K562 (cell line): Measurements from ENCODE around the gene TMEM14C.

Source experiments
- CTBP1 ChIP-seq: fragments of 450-650 bp; IDR thresholded peaks from 2 replicates; pipeline ENCODE4 v1.6.1; 2016; ENCODE audit warnings: borderline replicate concordance
- MXI1 ChIP-seq: IDR thresholded peaks from 2 replicates; pipeline ENCODE4 v1.6.1; 2011; ENCODE audit warnings: low read depth, mild to moderate bottlenecking, improper control_type of control experiment, low read length
- PHF20 ChIP-seq: fragments of 450-650 bp; IDR thresholded peaks from 2 replicates; pipeline ENCODE4 v1.6.1; 2018; ENCODE audit not compliant: partially characterized antibody
- POLR2A ChIP-seq: fragments of 450-650 bp; conservative IDR thresholded peaks from 2 replicates; pipeline ENCODE4 v1.6.1; 2016
- RHOXF2B ChIP-seq: fragments of 250-450 bp; sonication (Bioruptor Pico); conservative IDR thresholded peaks from 2 replicates; pipeline ENCODE4 v1.5.1; 2021
- SMARCB1 ChIP-seq: IDR thresholded peaks from 2 replicates; pipeline ENCODE4 v1.6.1; 2011; ENCODE audit warnings: improper control_type of control experiment, low read depth; ENCODE audit not compliant: insufficient read length
- TEAD2 ChIP-seq: fragments of 450-650 bp; IDR thresholded peaks from 2 replicates; pipeline ENCODE4 v1.6.1; 2016; ENCODE audit warnings: missing genetic modification characterization, control low read depth, missing compliant biosample characterization
- TF ChIP-seq, protein P1 (sequence below), 3 experiments: IDR thresholded peaks in 2 of 3; conservative IDR thresholded peaks in 1 of 3; 2 replicates each; pipeline ENCODE4 v1.5.1; 2011 to 2012; ENCODE audit warnings: low read length in 3 of 3, mild to moderate bottlenecking in 3 of 3, control low read depth in 2 of 3, improper control_type of control experiment in 1 of 3, inconsistent platforms in 1 of 3, low read depth in 1 of 3, mixed read lengths in 1 of 3, moderate library complexity in 1 of 3; ENCODE audit not compliant: insufficient read depth in 2 of 3
- TF ChIP-seq, protein P2 (sequence below): sonication (generic); formaldehyde crosslinking; IDR thresholded peaks from 2 replicates; pipeline ENCODE4 v1.5.0; 2020; ENCODE audit warnings: missing genetic modification reagents
- TF ChIP-seq, protein P3 (sequence below): sonication (generic); formaldehyde crosslinking; IDR thresholded peaks from 2 replicates; pipeline ENCODE4 v1.9.0; 2022; ENCODE audit warnings: mild to moderate bottlenecking, missing genetic modification reagents

GRCh38 chr6:10743515-10743914 is 20.6 kb downstream of the TMEM14C start:
- TF ChIP-seq, protein P1, sequence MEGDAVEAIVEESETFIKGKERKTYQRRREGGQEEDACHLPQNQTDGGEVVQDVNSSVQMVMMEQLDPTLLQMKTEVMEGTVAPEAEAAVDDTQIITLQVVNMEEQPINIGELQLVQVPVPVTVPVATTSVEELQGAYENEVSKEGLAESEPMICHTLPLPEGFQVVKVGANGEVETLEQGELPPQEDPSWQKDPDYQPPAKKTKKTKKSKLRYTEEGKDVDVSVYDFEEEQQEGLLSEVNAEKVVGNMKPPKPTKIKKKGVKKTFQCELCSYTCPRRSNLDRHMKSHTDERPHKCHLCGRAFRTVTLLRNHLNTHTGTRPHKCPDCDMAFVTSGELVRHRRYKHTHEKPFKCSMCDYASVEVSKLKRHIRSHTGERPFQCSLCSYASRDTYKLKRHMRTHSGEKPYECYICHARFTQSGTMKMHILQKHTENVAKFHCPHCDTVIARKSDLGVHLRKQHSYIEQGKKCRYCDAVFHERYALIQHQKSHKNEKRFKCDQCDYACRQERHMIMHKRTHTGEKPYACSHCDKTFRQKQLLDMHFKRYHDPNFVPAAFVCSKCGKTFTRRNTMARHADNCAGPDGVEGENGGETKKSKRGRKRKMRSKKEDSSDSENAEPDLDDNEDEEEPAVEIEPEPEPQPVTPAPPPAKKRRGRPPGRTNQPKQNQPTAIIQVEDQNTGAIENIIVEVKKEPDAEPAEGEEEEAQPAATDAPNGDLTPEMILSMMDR (IDR thresholded peaks at IDR 0.05 in 2 of 3, conservative IDR thresholded peaks at IDR 0.05 in 1 of 3; ENCODE audit: insufficient read depth in 2 of 3, low read depth in 1 of 3, low read length in 3 of 3) = no peak
- TF ChIP-seq MXI1 (no peak), TEAD2 (no peak), POLR2A (no peak), SMARCB1 (no peak), PHF20 (no peak), CTBP1 (no peak), RHOXF2B (CRISPR knock-in tag) (no peak)
- TF ChIP-seq, protein P2, sequence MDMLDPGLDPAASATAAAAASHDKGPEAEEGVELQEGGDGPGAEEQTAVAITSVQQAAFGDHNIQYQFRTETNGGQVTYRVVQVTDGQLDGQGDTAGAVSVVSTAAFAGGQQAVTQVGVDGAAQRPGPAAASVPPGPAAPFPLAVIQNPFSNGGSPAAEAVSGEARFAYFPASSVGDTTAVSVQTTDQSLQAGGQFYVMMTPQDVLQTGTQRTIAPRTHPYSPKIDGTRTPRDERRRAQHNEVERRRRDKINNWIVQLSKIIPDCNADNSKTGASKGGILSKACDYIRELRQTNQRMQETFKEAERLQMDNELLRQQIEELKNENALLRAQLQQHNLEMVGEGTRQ (CRISPR knock-in tag) = no peak
- TF ChIP-seq, protein P3, sequence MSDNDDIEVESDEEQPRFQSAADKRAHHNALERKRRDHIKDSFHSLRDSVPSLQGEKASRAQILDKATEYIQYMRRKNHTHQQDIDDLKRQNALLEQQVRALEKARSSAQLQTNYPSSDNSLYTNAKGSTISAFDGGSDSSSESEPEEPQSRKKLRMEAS (CRISPR knock-in tag) = no peak
